A549 (cell line): ENCODE measurements around the gene TGFBR2.

Experiments
- ATOH8 ChIP-seq: fragments of 250-450 bp; sonication (Bioruptor Pico); IDR thresholded peaks from 2 replicates; pipeline ENCODE4 v1.5.0; 2020; ENCODE audit warnings: low read depth, mild to moderate bottlenecking, moderate library complexity
- CTCF ChIP-seq: fragments of >200 bp; sonication (Bioruptor Twin); formaldehyde crosslinking; IDR thresholded peaks from 3 replicates; pipeline ENCODE4 v1.5.1; 2016
- E2F6 ChIP-seq: IDR thresholded peaks from 2 replicates; pipeline ENCODE4 v1.6.1; 2012; ENCODE audit warnings: low read depth, borderline replicate concordance
- JUN ChIP-seq, 2 experiments: fragments of >200 bp; sonication (Bioruptor Twin); formaldehyde crosslinking; IDR thresholded peaks; 2 replicates in 1 of 2; 3 replicates in 1 of 2; pipeline ENCODE4 v1.6.1; 2016 to 2017
- POLR2A ChIP-seq: IDR thresholded peaks from 2 replicates; pipeline ENCODE4 v1.6.1; 2012; ENCODE audit warnings: mild to moderate bottlenecking, low read length
- REST ChIP-seq: fragments of 200-600 bp; sonication (generic); IDR thresholded peaks from 2 replicates; pipeline ENCODE4 v1.6.1; 2016; ENCODE audit warnings: antibody characterized with exemption, mild to moderate bottlenecking, moderate library complexity
- SREBF2 ChIP-seq: fragments of 450-650 bp; IDR thresholded peaks from 2 replicates; pipeline ENCODE4 v1.6.1; 2014; ENCODE audit warnings: mild to moderate bottlenecking, moderate library complexity

- no peak for TF ChIP-seq POLR2A
- no peak for TF ChIP-seq CTCF
- TF ChIP-seq E2F6 = no peak
- no peak for TF ChIP-seq REST
- TF ChIP-seq SREBF2 = no peak
- TF ChIP-seq ATOH8 = no peak
- TF ChIP-seq JUN (IDR thresholded peaks at IDR 0.05) = peak; percentile 93 to 98
These were observed 114.3 kb downstream of the TGFBR2 start for GRCh38 chr3:30720586-30721313.
